Neural cell (in vitro differentiated cells): ENCODE measurements around the gene IL23R. TPM values are rescaled to one million over a fixed set of nuclear protein-coding genes. Genes with fewer than 3 reads are reported as not detected.

ENCODE experiments used
- H2AFZ ChIP-seq: fragments of 200-600, 300-800 bp; sonication (generic), shearing (Covaris generic); 2 replicates; pipeline ENCODE4 v1.6.0; 2014; ENCODE audit warnings: low read depth, mild to moderate bottlenecking, antibody characterized with exemption, low read length, moderate library complexity
- H3F3A ChIP-seq: fragments of 200-600 bp; shearing (Covaris generic); 2 replicates; pipeline ENCODE4 v1.6.1; 2016; ENCODE audit warnings: mild to moderate bottlenecking, moderate library complexity, mixed read lengths, antibody characterized with exemption, low read length; ENCODE audit not compliant: insufficient read depth, poor library complexity, severe bottlenecking
- H3K27ac ChIP-seq: fragments of 200-600, 300-800 bp; sonication (generic), shearing (Covaris generic); 2 replicates; pipeline ENCODE4 v1.5.1; 2014; ENCODE audit warnings: mild to moderate bottlenecking, low read length, moderate library complexity
- H3K27me3 ChIP-seq: fragments of 300-800, 200-600 bp; sonication (generic), shearing (Covaris generic); 2 replicates; pipeline ENCODE4 v1.6.0; 2014; ENCODE audit warnings: mild to moderate bottlenecking, low read depth, low read length, moderate library complexity; ENCODE audit not compliant: insufficient read depth
- H3K36me3 ChIP-seq: fragments of 300-800, 200-600 bp; sonication (generic), shearing (Covaris generic); 2 replicates; pipeline ENCODE4 v1.5.1; 2014; ENCODE audit warnings: mild to moderate bottlenecking, antibody characterized with exemption, low read length, moderate library complexity; ENCODE audit not compliant: insufficient read depth
- H3K4me2 ChIP-seq: fragments of 300-800, 200-600 bp; sonication (generic), shearing (Covaris generic); 2 replicates; pipeline ENCODE4 v1.6.0; 2014; ENCODE audit warnings: mild to moderate bottlenecking, low read length
- H3K4me3 ChIP-seq: fragments of 300-800, 200-600 bp; sonication (generic), shearing (Covaris generic); 2 replicates; pipeline ENCODE4 v1.5.1; 2014; ENCODE audit warnings: mild to moderate bottlenecking, low read length, moderate library complexity
- H3K79me2 ChIP-seq: fragments of 200-600 bp; shearing (Covaris generic); replicated peaks from 2 replicates; pipeline ENCODE4 v1.6.0; 2014; ENCODE audit warnings: mild to moderate bottlenecking, low read length, moderate library complexity; ENCODE audit not compliant: insufficient read depth
- H3K9ac ChIP-seq: fragments of 300-800, 200-600 bp; sonication (generic), shearing (Covaris generic); 2 replicates; pipeline ENCODE4 v1.6.1; 2016; ENCODE audit warnings: mild to moderate bottlenecking, low read length, mixed read lengths
- H3K9me2 ChIP-seq: fragments of 200-600 bp; shearing (Covaris generic); 2 replicates; pipeline ENCODE4 v1.6.1; 2016; ENCODE audit warnings: mild to moderate bottlenecking, low read length, mixed read lengths; ENCODE audit not compliant: insufficient read depth
- H3K9me3 ChIP-seq: fragments of 200-600, 300-800 bp; sonication (generic), shearing (Covaris generic); 2 replicates; pipeline ENCODE4 v1.6.1; 2016; ENCODE audit warnings: mild to moderate bottlenecking, mixed run types, low read length, moderate library complexity, mixed read lengths
- H4K20me1 ChIP-seq: fragments of 200-600 bp; shearing (Covaris generic); 2 replicates; pipeline ENCODE4 v1.6.1; 2016; ENCODE audit warnings: mild to moderate bottlenecking, mixed run types; ENCODE audit not compliant: insufficient read depth
- CTCF ChIP-seq: fragments of 450-650 bp; IDR thresholded peaks from 2 replicates; pipeline ENCODE4 v1.5.1; 2014; ENCODE audit warnings: antibody characterized with exemption, mild to moderate bottlenecking, moderate library complexity; ENCODE audit not compliant: poor library complexity, severe bottlenecking
- EP300 ChIP-seq: fragments of 450-650 bp; conservative IDR thresholded peaks from 2 replicates; pipeline ENCODE4 v1.6.1; 2014; ENCODE audit warnings: antibody characterized with exemption, mild to moderate bottlenecking, moderate library complexity; ENCODE audit not compliant: poor library complexity, severe bottlenecking
- EZH2 ChIP-seq: fragments of 200-600, 300-800 bp; shearing (Covaris generic), sonication (generic); IDR thresholded peaks from 2 replicates; pipeline ENCODE4 v1.6.1; 2014; ENCODE audit warnings: antibody characterized with exemption, low read length, borderline replicate concordance, mild to moderate bottlenecking; ENCODE audit not compliant: insufficient read depth, poor library complexity, severe bottlenecking
- MXI1 ChIP-seq: fragments of 450-650 bp; conservative IDR thresholded peaks from 2 replicates; pipeline ENCODE4 v1.6.1; 2014; ENCODE audit warnings: antibody characterized with exemption, mild to moderate bottlenecking; ENCODE audit not compliant: poor library complexity, severe bottlenecking
- POLR2AphosphoS5 ChIP-seq: IDR thresholded peaks from 2 replicates; pipeline ENCODE4 v1.6.1; 2012
- RAD21 ChIP-seq: fragments of 450-650 bp; conservative IDR thresholded peaks from 2 replicates; pipeline ENCODE4 v1.6.1; 2014; ENCODE audit warnings: antibody characterized with exemption, mild to moderate bottlenecking, moderate library complexity
- REST ChIP-seq: IDR thresholded peaks from 2 replicates; pipeline ENCODE4 v1.6.1; 2012; ENCODE audit warnings: borderline replicate concordance
- SMC3 ChIP-seq: fragments of 450-650 bp; conservative IDR thresholded peaks from 2 replicates; pipeline ENCODE4 v1.6.1; 2014; ENCODE audit warnings: antibody characterized with exemption, mild to moderate bottlenecking, moderate library complexity; ENCODE audit not compliant: poor library complexity
- TAF1 ChIP-seq: IDR thresholded peaks from 2 replicates; pipeline ENCODE4 v1.6.1; 2012; ENCODE audit warnings: low read depth
- polyA plus RNA-seq: library from polyadenylated mRNA; depleted of rRNA; stranded (reverse); fragments of >200 nt; gene quantifications from 2 replicates; pipeline ENCODE4 v1.2.3, GENCODE V29; 2014

IL23R gene
- polyA plus RNA-seq, 1 donor from 2014 or later = not detected

GRCh38 chr1:67216401-67216800, 50.1 kb downstream of the IL23R start:
- TF ChIP-seq REST = no peak
- TF ChIP-seq SMC3 = no peak
- TF ChIP-seq MXI1 = no peak
- no peak for TF ChIP-seq EP300
- TF ChIP-seq RAD21 = no peak
- Histone ChIP-seq H3K27ac (no peak overlapping the region), H3F3A (no peaks in the 10 kb centered on the region), H3K27me3 (no peaks in the 10 kb centered on the region), H3K9me2 (no peaks in the 10 kb centered on the region), H3K9me3 (no peaks in the 10 kb centered on the region), H2AFZ (no peak overlapping the region), H3K79me2 (no peaks in the 10 kb centered on the region), H3K4me2 (no peak overlapping the region), H4K20me1 (no peaks in the 10 kb centered on the region), H3K9ac (no peak overlapping the region), H3K4me3 (no peak overlapping the region), H3K36me3 (no peaks in the 10 kb centered on the region)

DNA sequence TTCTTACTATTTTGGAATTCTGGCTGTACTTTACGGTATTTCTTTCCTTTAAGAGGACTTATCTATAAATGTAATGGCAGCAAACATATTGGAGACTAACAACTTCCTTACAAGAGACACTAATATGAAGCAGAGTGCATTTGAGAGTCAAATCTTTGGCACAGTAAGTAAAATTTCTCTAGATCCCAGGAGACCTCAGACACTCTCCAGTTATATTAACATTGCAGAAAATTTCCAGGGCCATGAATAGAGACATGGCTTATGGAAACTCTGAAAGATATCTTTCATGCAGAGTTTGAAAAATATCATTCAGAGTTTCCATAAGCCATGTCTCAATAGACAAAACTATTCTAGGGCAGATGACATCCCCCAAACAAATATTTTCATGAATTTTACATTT, 51.2 kb downstream of the IL23R start:
- no peak overlapping the region for H3K27ac ChIP-seq
- H3K4me3 ChIP-seq = no peak overlapping the region
- no peak overlapping the region for H2AFZ ChIP-seq
- H4K20me1 ChIP-seq = no peaks in the 10 kb centered on the region
- H3K9me2 ChIP-seq = no peaks in the 10 kb centered on the region
- H3K4me2 ChIP-seq = no peak overlapping the region
- TF ChIP-seq EZH2 = no peak
- TF ChIP-seq EP300 = no peak
- TF ChIP-seq MXI1 = no peak
- TF ChIP-seq CTCF = no peak
- no peak for TF ChIP-seq TAF1
- TF ChIP-seq POLR2AphosphoS5 = no peak
- TF ChIP-seq REST = no peak
- no peak for TF ChIP-seq SMC3
- TF ChIP-seq RAD21 = no peak
- H3F3A ChIP-seq = no peaks in the 10 kb centered on the region
- H3K36me3 ChIP-seq = no peaks in the 10 kb centered on the region
- H3K79me2 ChIP-seq = no peaks in the 10 kb centered on the region
- H3K27me3 ChIP-seq = no peaks in the 10 kb centered on the region
- H3K9me3 ChIP-seq = no peaks in the 10 kb centered on the region
- no peak overlapping the region for H3K9ac ChIP-seq
